Measurements from ENCODE around the gene DRC1.
"Not testable (repeated sequence)": the region's sequence is repeated elsewhere in the genome, so short reads cannot be mapped to it uniquely, and the experiment has no call there.

The DRC1 gene

GRCh38 chr2:26464390-26465265, 62.9 kb downstream of the DRC1 start:
- peak; percentile 49 for DNase-seq

GRCh38 chr2:26465266-26465925, 63.7 kb downstream of the DRC1 start:
- DNase-seq, result peak; percentile 28

- DNase-seq, result no peak
Observed at GRCh38 chr2:26465981-26466471, 64.3 kb downstream of the DRC1 start.

- no peak for DNase-seq
Observed at GRCh38 chr2:26466662-26467310, 65.1 kb downstream of the DRC1 start.

GRCh38 chr2:26468544-26468943, 66.8 kb downstream of the DRC1 start:
- DNase-seq, result not testable (repeated sequence)

- DNase-seq, result peak; percentile 80
Observed at GRCh38 chr2:26469092-26469710, 67.5 kb downstream of the DRC1 start.

GRCh38 chr2:26469955-26470354, 68.2 kb downstream of the DRC1 start:
- DNase-seq, result no peak

GRCh38 chr2:26470601-26471260, 69.0 kb downstream of the DRC1 start:
- no peak for DNase-seq

GRCh38 chr2:26471289-26471688, 69.6 kb downstream of the DRC1 start:
- DNase-seq, result no peak

GRCh38 chr2:26471766-26472706, 70.3 kb downstream of the DRC1 start:
- DNase-seq, result no peak

GRCh38 chr2:26472821-26473655, 71.3 kb downstream of the DRC1 start:
- DNase-seq, result no peak

- no peak for DNase-seq
Observed at GRCh38 chr2:26473796-26474195, 72.1 kb downstream of the DRC1 start.

GRCh38 chr2:26474261-26474785, 72.6 kb downstream of the DRC1 start:
- no peak for DNase-seq

GRCh38 chr2:26475037-26475436, 73.3 kb downstream of the DRC1 start:
- no peak for DNase-seq

- no peak for DNase-seq
Observed at GRCh38 chr2:26475832-26476501, 74.2 kb downstream of the DRC1 start.

- no peak for DNase-seq
Observed at GRCh38 chr2:26477126-26477910, 75.6 kb downstream of the DRC1 start.

- DNase-seq, result no peak
Observed at GRCh38 chr2:26477911-26478253, 76.2 kb downstream of the DRC1 start, which contains the start of gene OTOF. OTOF (minus strand) TSS chr2:26478124.

- no peak for DNase-seq
Observed at GRCh38 chr2:26478366-26478765, 76.6 kb downstream of the DRC1 start.
